CD8-positive, alpha-beta memory T cell (primary cell): ENCODE data around the gene CD70. TPM values are rescaled to one million over a fixed set of nuclear protein-coding genes. Genes with fewer than 3 reads are reported as not detected.

Experiments used
- CTCF ChIA-PET: fragments of 350-600 bp; sonication (Branson Sonifier 250); formaldehyde crosslinking; loops from one replicate; lab custom pipeline; 2021; ENCODE audit warnings: antibody characterized with exemption; lab: Charles Lee
- POLR2A ChIA-PET: fragments of 350-600 bp; sonication (Branson Sonifier 250); formaldehyde crosslinking; loops from one replicate; lab custom pipeline; 2021; ENCODE audit warnings: antibody characterized with exemption; lab: Charles Lee
- DNase-seq, 5 donors: peaks; one replicate each; pipeline versions ENCODE4 v3.0.0 to v3.0.0-alpha.2; 2020 to 2022; ENCODE audit warnings: mixed read lengths in 1 of 5
- H3K27ac ChIP-seq: one replicate; pipeline ENCODE4 v1.7.0; 2013; ENCODE audit warnings: low read depth, mild to moderate bottlenecking, low read length, moderate library complexity
- H3K27me3 ChIP-seq: 2 replicates; pipeline ENCODE4 v1.7.0; 2013; ENCODE audit warnings: low read length, mild to moderate bottlenecking; ENCODE audit not compliant: insufficient read depth, poor library complexity, severe bottlenecking
- H3K36me3 ChIP-seq: 2 replicates; pipeline ENCODE4 v1.7.0; 2013; ENCODE audit warnings: mild to moderate bottlenecking, low read length, moderate library complexity; ENCODE audit not compliant: insufficient read depth
- H3K4me1 ChIP-seq: 2 replicates; pipeline ENCODE4 v1.7.0; 2013; ENCODE audit warnings: mild to moderate bottlenecking, low read length, moderate library complexity; ENCODE audit not compliant: insufficient read depth
- H3K4me3 ChIP-seq: 2 replicates; pipeline ENCODE4 v1.7.0; 2013; ENCODE audit warnings: mild to moderate bottlenecking, low read length
- H3K9me3 ChIP-seq: 2 replicates; pipeline ENCODE4 v1.7.0; 2013; ENCODE audit warnings: mild to moderate bottlenecking, low read length
- H3K27ac Mint-ChIP-seq, 8 donors: one replicate each; pipeline ENCODE4 v1.8.0; 2020 to 2021; ENCODE audit warnings: mixed read lengths in 8 of 8, mild to moderate bottlenecking in 6 of 8, inconsistent platforms in 3 of 8, moderate library complexity in 3 of 8
- H3K27me3 Mint-ChIP-seq, 2 donors: one replicate each; pipeline ENCODE4 v1.8.0; 2020 to 2021; ENCODE audit warnings: mixed read lengths in 2 of 2, mild to moderate bottlenecking in 1 of 2, moderate library complexity in 1 of 2
- H3K36me3 Mint-ChIP-seq, 3 donors: one replicate each; pipeline ENCODE4 v1.8.0; 2020 to 2021; ENCODE audit warnings: mixed read lengths in 3 of 3, inconsistent platforms in 1 of 3, mild to moderate bottlenecking in 1 of 3
- H3K4me1 Mint-ChIP-seq, 3 donors: one replicate each; pipeline ENCODE4 v1.8.0; 2020 to 2021; ENCODE audit warnings: mixed read lengths in 3 of 3, inconsistent platforms in 1 of 3, mild to moderate bottlenecking in 1 of 3
- H3K4me3 Mint-ChIP-seq, 7 donors: one replicate each; pipeline ENCODE4 v1.8.0; 2020 to 2021; ENCODE audit warnings: mixed read lengths in 7 of 7, mild to moderate bottlenecking in 6 of 7, moderate library complexity in 4 of 7, inconsistent platforms in 2 of 7
- H3K9me3 Mint-ChIP-seq, 5 donors: one replicate each; pipeline ENCODE4 v1.8.0; 2020 to 2022; ENCODE audit warnings: mixed read lengths in 5 of 5, mild to moderate bottlenecking in 3 of 5, moderate library complexity in 2 of 5, inconsistent platforms in 1 of 5
- polyA plus RNA-seq: library from polyadenylated mRNA; unstranded; fragments of 300-500 nt; fragmentation: Illumina TruSeq; gene quantifications from one replicate; pipeline ENCODE4 v1.2.3, GENCODE V29; 2021
- total RNA-seq, 2 experiments: library from RNA; stranded (reverse); gene quantifications; one replicate each; pipeline ENCODE4 v1.2.3, GENCODE V29; 2021

The CD70 gene
- total and polyA plus RNA-seq, 3 experiments from 2014 or later: 4.0 to 70.0 (median 63.1) TPM

DNA sequence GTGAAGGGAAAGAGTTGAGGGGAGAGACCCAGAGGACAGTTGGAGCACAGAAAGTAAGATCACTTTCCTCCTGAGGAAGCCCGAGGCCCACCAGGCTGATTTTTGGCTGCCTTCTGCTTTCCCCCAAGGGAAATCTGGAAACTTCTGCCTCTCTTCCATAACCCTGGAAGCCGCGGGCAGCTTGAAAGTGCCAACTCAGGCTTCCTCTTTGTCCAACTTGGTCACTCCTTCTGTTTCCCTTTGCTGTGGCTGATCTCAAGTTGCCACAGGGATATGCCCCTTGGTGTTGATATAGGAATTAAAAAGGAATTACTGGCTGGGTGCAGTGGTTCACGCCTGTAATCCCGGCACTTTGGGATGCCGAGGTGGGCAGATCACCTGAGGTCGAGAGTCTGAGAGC, 5.7 kb upstream of the CD70 start:
- H3K27me3 ChIP-seq: no peaks in the 10 kb centered on the region
- H3K4me3 ChIP-seq: no peak overlapping the region
- Mint-ChIP-seq H3K4me3 (peak overlapping the region in 1 of 7 donors; percentile 42), H3K4me1 (peaks cover 33 to 44% (median 42%) of the 10 kb centered on the region in 3 donors), H3K27ac (peak overlapping the region in 2 of 8 donors; percentile 75 to 77), H3K9me3 (no peaks in the 10 kb centered on the region), H3K27me3 (peaks cover 0 to 1% of the 10 kb centered on the region in 2 donors), H3K36me3 (peaks cover 0 to 4% (median 0%) of the 10 kb centered on the region in 3 donors)
- no peaks in the 10 kb centered on the region for H3K9me3 ChIP-seq
- H3K4me1 ChIP-seq: no peaks in the 10 kb centered on the region
- CTCF ChIA-PET: no interaction called here
- no peak for DNase-seq
- POLR2A ChIA-PET: no interaction called here
- no peaks in the 10 kb centered on the region for H3K36me3 ChIP-seq
- no peak overlapping the region for H3K27ac ChIP-seq

DNA sequence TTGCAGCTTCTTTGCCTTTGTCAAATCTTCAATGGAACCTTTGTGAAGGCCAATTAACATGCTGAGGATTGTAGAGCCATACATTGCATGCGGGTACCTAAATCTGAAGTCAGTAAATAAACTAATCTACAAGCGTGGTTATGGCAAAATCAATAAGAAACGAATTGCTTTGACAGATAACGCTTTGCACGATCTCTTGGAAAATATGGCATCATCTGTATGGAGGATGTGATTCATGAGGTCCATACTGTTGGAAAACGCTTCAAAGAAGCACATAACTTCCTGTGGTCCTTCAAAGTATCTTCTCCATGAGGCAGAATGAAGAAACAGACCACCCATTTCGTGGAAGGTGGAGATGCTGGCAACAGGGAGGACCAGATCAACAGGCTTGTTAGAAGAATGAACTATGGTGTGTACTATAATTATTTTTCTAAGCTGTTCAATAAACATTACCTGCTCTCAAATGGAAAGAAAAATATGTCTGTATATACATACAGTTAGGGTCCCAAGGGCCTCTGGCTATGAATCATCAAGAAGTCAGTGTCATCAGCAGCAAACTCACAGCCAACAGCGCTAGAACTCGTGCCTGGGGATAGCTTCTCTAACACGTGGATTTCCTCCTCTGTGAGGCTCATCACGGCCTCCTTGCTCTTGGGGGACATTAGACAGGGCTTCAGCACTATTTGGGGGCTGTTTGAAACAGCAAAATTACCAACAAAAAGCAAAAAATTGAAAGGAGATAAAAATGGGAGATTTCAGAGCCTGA, 2.9 kb upstream of the CD70 start:
- H3K9me3 Mint-ChIP-seq: no peaks in the 10 kb centered on the region
- H3K27me3 Mint-ChIP-seq: peaks cover 14 to 19% of the 10 kb centered on the region in 2 donors
- H3K27ac ChIP-seq: no peak overlapping the region
- H3K4me3 Mint-ChIP-seq: peak overlapping the region; percentile 20 to 65 (median 40)
- peaks cover 26% of the 10 kb centered on the region for H3K4me1 ChIP-seq
- peaks cover 42 to 53% (median 49%) of the 10 kb centered on the region in 3 donors for H3K4me1 Mint-ChIP-seq
- no peak for DNase-seq
- ChIA-PET CTCF (interaction anchor here (2.2 kb wide), 1 partner anchor 42 kb away, joined by 6 read pairs; no protein-coding TSS in a partner anchor), POLR2A (no interaction called here)
- H3K27me3 ChIP-seq: peaks cover 14% of the 10 kb centered on the region
- peaks cover 0 to 4% (median 0%) of the 10 kb centered on the region in 3 donors for H3K36me3 Mint-ChIP-seq
- no peak overlapping the region for H3K4me3 ChIP-seq
- H3K36me3 ChIP-seq: no peaks in the 10 kb centered on the region
- no peaks in the 10 kb centered on the region for H3K9me3 ChIP-seq
- peak overlapping the region in 5 of 8 donors; percentile 30 to 77 (median 61) for H3K27ac Mint-ChIP-seq

DNA sequence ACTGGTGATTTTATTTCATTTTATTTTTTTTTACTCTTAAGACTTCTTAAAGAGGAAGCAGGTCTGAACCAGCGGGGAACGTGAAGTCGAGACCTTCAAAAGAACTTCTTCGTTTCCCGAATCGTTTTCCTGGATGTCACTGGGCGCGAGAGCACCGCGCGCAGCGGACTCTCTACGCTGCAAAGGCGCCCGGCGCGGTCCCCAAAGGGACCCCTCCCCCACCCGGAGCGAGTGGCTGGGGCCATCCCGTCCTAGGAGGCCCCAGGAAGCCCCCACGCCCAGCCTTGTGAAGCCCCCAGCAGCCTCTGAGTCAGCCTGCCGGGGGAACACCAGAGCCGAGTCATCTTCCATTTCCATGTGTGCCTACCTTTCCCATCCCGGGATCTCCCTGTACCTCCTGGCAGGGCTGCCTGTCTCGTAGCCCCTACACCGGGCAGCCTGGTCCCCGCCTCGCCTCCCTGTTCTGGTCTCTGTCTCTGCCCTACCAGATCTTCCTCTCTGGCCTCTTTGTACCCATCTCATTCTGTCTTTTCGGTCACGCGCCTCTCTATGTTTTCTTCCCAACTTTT, 608 bp downstream of the CD70 start:
- H3K36me3 Mint-ChIP-seq: peaks cover 0 to 1% (median 0%) of the 10 kb centered on the region in 3 donors
- CTCF ChIA-PET: no interaction called here
- H3K4me3 ChIP-seq: peak overlapping the region; percentile 62
- POLR2A ChIA-PET: interaction anchor here (0.7 kb wide), 1 partner anchor 20 kb away, joined by 4 read pairs; no protein-coding TSS in a partner anchor
- peak overlapping the region; percentile 79 to 89 (median 86) for H3K4me3 Mint-ChIP-seq
- DNase-seq: peak in 1 of 5 donors; percentile 4
- H3K4me1 ChIP-seq: peaks cover 48% of the 10 kb centered on the region
- peaks cover 56 to 63% (median 59%) of the 10 kb centered on the region in 3 donors for H3K4me1 Mint-ChIP-seq
- H3K27ac Mint-ChIP-seq: peak overlapping the region in 7 of 8 donors; percentile 30 to 97 (median 73)
- peak overlapping the region; percentile 19 for H3K27ac ChIP-seq
- H3K27me3 Mint-ChIP-seq: peaks cover 35 to 41% of the 10 kb centered on the region in 2 donors
- no peaks in the 10 kb centered on the region for H3K36me3 ChIP-seq
- H3K27me3 ChIP-seq: peaks cover 14% of the 10 kb centered on the region
- peaks cover 0 to 2% (median 0%) of the 10 kb centered on the region in 5 donors for H3K9me3 Mint-ChIP-seq
- no peaks in the 10 kb centered on the region for H3K9me3 ChIP-seq

DNA sequence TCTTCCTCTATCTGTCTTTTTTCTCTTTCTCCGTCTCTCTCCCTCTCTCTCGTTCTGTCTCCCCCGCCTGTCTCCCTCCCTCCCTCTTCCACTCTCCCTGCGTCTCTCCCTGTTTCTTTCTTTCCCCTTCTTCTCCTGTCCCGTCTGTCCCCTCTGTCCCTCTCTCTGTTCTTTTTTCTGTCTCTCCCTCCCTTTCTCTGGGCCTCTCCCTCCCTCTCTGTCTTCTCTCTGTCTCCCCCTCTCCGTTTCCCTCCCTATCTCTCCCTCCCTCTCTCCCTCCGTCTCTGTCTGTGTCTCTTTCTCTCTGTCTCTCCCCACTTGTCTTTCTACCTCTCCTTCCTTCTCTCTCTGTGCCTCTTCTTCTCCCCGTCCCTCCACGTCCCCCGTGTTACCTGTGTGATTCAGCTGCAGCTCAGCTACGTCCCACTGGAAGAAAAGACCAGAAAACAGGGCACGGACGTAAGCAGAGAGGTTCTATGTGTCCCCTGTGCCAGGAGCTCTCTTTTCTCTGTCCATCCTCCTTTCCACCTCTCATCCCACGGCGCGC, 1.2 kb downstream of the CD70 start:
- Mint-ChIP-seq H3K36me3 (peaks cover 0 to 1% (median 0%) of the 10 kb centered on the region in 3 donors), H3K27me3 (peaks cover 35 to 41% of the 10 kb centered on the region in 2 donors), H3K27ac (peak overlapping the region in 6 of 8 donors; percentile 49 to 97 (median 62)), H3K4me1 (peaks cover 56 to 63% (median 59%) of the 10 kb centered on the region in 3 donors), H3K4me3 (peak overlapping the region; percentile 62 to 89 (median 82)), H3K9me3 (peaks cover 0 to 2% (median 0%) of the 10 kb centered on the region in 5 donors)
- Histone ChIP-seq H3K9me3 (no peaks in the 10 kb centered on the region), H3K36me3 (no peaks in the 10 kb centered on the region), H3K4me1 (peaks cover 48% of the 10 kb centered on the region), H3K27me3 (peaks cover 14% of the 10 kb centered on the region), H3K27ac (peak overlapping the region; percentile 19), H3K4me3 (peak overlapping the region; percentile 62)
- CTCF ChIA-PET: no interaction called here
- POLR2A ChIA-PET: no interaction called here
- no peak for DNase-seq

DNA sequence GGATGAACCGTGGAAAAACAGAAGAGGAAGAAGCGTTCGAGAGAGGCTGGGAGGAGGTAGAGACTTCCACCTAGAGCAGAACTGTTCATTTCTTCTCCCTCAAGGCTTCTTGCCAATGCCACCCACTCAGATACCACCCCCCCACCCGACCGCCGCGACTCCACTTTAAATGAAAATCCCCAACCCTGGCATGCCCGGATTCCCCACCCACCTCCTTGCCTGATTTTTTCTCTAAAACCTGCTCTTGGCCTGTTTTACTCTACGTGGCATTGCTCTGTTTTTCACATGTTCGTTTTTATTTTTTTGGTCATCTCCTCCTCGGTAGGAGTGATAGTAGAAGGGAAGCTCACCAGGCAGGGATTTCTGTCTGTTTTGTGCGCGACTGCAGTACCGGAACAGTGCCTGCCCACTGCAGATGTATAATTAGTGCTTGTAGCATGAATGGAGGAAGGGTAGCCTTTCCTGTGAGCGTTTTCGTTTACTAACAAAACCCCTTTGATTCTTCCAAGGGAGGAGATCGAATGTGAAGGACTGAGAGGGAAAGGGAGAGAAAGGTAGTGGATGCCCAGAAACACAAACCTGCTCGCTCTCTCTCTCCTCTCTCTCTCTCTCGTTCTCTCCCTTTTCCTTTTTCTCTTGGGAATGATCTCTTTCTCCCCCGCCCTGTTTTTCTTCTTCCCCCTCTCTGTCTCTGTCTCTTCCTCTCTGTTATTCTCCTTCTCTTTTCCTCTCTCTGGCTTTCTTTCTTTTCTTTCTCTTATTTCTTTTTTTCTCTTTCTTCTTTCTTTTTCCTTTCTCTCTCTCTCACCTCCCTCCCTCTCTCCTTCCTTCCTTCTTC, 2.2 kb downstream of the CD70 start:
- peaks cover 35 to 41% of the 10 kb centered on the region in 2 donors for H3K27me3 Mint-ChIP-seq
- DNase-seq: no peak
- no peaks in the 10 kb centered on the region for H3K36me3 ChIP-seq
- H3K9me3 ChIP-seq: no peaks in the 10 kb centered on the region
- H3K4me1 Mint-ChIP-seq: peaks cover 52 to 58% (median 57%) of the 10 kb centered on the region in 3 donors
- peaks cover 0 to 2% (median 0%) of the 10 kb centered on the region in 5 donors for H3K9me3 Mint-ChIP-seq
- peaks cover 48% of the 10 kb centered on the region for H3K4me1 ChIP-seq
- H3K4me3 Mint-ChIP-seq: peak overlapping the region; percentile 62 to 89 (median 79)
- H3K27ac ChIP-seq: peak overlapping the region; percentile 12
- no peak overlapping the region for H3K4me3 ChIP-seq
- CTCF ChIA-PET: no interaction called here
- no peaks in the 10 kb centered on the region for H3K36me3 Mint-ChIP-seq
- POLR2A ChIA-PET: no interaction called here
- peak overlapping the region in 7 of 8 donors; percentile 12 to 89 (median 57) for H3K27ac Mint-ChIP-seq
- H3K27me3 ChIP-seq: peaks cover 14% of the 10 kb centered on the region

DNA sequence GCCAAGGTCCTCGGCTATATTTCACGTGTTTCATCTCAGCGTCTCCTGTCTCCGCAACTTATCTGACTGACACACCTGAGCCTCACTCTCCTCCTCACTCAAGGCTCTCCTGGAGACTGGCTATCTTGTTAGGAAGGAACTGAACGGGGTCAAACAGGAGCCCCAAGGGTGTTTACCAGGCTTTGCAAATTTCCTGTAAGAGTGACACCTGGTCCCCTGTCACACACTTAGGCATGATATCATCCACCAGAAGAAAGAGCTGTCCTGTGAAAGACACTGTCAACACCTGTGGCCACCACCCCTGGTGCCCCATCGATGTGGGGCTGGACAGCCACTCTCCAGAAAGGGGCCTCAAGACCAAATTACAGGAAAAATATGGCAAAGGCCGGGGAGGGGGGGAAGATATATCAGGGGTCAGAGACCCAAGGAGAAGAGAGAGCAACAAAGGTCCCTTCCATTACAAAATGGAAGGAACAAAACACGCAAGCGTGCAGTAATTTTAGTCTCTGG, 2.9 kb downstream of the CD70 start:
- POLR2A ChIA-PET: no interaction called here
- Histone ChIP-seq H3K4me1 (peaks cover 48% of the 10 kb centered on the region), H3K27ac (peak overlapping the region; percentile 12), H3K4me3 (no peak overlapping the region), H3K27me3 (peaks cover 14% of the 10 kb centered on the region), H3K36me3 (no peaks in the 10 kb centered on the region), H3K9me3 (no peaks in the 10 kb centered on the region)
- Mint-ChIP-seq H3K27me3 (peaks cover 35 to 41% of the 10 kb centered on the region in 2 donors), H3K4me1 (peaks cover 51 to 56% (median 54%) of the 10 kb centered on the region in 3 donors), H3K36me3 (no peaks in the 10 kb centered on the region), H3K27ac (peak overlapping the region in 5 of 8 donors; percentile 32 to 89 (median 53)), H3K9me3 (peaks cover 0 to 2% (median 0%) of the 10 kb centered on the region in 5 donors), H3K4me3 (peak overlapping the region; percentile 54 to 89 (median 78))
- DNase-seq: no peak
- CTCF ChIA-PET: no interaction called here

DNA sequence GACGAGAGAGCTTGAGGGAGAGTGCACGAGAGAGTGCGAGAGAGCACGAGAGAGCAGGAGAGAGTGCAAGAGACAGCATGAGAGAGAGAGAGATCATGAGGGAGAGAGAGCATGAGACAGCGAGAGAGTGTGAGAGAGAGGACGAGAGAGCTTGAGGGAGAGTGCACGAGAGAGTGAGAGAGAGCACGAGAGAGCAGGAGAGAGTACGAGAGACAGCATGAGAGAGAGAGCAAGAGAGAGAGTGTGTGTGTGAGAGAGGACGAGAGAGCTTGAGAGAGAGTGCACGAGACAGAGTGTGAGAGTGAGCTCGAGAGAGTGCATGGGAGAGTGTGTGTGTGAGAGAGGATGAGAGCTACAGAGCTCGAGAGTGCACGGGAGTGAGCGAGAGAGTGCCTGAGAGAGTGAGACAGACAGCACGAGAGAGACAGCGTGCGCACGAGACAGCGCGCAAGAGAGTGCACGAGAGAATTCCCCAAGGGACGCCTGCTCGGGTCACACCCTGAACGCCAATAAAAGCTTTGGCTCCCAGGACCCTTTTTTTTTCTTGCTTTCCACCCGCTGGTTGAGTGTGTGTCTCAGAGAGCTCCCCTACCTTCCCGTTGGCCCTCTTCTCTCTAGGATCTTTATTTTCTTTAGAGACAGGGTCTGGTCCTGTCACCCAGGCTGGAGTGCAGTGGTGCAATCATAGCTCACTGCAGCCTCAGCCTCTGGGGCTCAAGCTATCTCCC, 3.7 kb downstream of the CD70 start:
- Histone ChIP-seq H3K27me3 (peaks cover 14% of the 10 kb centered on the region), H3K4me3 (peak overlapping the region; percentile 14), H3K27ac (peak overlapping the region; percentile 3), H3K9me3 (no peaks in the 10 kb centered on the region), H3K4me1 (peaks cover 48% of the 10 kb centered on the region), H3K36me3 (no peaks in the 10 kb centered on the region)
- Mint-ChIP-seq H3K27me3 (peaks cover 33 to 41% of the 10 kb centered on the region in 2 donors), H3K36me3 (no peaks in the 10 kb centered on the region), H3K27ac (peak overlapping the region in 5 of 8 donors; percentile 11 to 76 (median 43)), H3K9me3 (peaks cover 0 to 2% (median 0%) of the 10 kb centered on the region in 5 donors), H3K4me1 (peaks cover 47 to 50% (median 49%) of the 10 kb centered on the region in 3 donors), H3K4me3 (peak overlapping the region; percentile 69 to 89 (median 78))
- DNase-seq: no peak
- ChIA-PET CTCF (no interaction called here), POLR2A (no interaction called here)
